C1 segment of cervical spinal cord (tissue), 14 donors: ENCODE measurements around the gene PSAT1.

Source experiments
- DNase-seq, 14 donors: peaks; one replicate each; lab custom pipeline; 2025; lab: John Stamatoyannopoulos, UW

PSAT1 gene

DNA sequence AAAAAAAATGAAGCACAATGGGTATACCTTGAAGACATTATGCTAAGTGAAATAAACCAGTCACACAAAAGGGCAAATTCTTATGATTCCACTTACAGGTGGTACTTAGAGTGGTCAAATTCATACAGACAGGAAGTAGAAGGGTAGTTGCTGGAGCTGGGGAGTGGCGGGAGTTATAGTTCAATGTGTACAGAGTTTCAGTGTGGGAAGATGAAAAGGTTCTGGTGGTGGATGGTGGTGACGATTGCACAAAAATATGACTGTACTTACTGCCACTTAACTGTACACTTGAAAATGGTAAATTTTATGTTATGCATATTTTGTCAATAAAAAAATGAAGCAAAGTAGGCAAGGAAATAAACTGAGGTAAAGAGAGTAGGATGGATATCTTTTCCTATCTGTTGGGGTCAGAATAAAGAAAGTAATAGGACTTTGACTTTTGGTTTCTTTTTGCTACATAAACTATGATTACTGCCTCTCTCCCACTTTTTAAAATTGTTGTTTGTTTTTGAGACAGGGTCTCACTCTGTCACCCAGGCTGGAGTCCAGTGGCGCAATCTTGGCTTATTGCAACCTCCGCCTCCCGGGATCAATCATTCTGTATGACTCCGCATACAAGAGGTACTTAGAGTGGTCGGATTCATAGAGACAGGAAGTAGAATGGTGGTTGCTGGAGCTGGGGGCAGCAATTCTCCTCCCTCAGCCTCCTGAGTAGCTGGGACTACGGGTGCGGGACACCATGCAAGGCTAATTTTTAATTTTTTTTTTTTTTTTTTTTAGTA is 4.0 kb upstream of the PSAT1 start:
- no peak for DNase-seq

DNA sequence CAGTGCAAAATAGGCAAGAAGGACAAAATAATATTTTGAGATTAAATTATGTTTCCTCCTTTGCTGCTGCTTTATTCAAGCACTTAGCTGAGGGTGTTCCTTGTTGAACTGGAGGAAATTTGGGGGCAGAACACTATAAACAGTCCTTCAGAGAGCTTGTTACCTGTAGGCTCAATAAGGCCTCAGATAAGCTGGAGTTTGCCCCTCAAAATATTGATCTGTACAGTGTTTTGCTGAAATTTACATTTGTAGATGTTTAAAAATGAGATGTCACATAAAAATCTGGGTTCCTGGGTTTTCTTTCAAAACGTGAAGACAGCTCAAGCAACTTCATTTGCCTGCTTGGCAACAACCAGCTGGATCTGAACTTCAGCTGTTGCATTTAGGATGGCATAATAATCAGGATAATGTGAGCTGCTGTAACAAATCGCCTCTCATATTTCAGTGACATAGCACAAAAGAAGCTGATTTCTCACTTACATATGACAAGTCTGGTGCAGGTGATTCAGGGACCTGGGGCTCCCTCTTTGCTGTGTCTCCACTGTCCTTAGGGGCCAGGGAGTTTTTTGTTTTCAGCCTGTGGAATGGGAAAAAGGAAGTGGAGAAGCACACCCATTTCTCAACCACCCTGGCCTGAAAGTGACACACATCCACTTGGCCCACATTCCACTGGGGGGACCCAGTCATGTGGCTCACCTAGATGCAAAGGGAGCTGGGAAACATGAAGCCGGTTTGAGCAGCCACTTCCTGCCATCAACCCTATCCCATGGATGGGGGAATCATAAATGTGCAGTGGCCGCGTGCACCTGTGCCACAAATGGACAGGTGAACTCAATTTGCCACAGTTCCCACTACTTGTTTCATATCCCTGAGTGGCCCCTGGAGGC is 2.4 kb upstream of the PSAT1 start:
- DNase-seq = no peak

DNA sequence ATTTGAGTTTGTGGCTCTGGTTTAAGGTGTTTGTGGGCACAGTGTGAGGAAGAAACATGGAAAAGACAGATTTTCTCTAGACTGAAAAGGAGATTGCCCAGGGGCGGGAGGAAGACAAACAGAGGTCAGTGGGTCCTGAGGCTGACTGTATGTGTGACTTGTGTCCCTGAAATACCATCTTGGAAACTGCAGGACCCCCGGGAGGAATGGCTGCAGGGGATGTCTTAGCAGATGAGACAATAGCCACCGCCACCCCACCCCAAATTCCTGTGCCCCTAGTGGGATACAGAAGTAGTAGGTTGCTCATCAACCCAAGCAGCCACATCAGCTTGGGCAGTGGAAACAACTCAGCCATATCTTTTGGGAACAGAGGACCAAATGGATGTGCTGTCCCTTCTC is 1.7 kb upstream of the PSAT1 start:
- DNase-seq = no peak

DNA sequence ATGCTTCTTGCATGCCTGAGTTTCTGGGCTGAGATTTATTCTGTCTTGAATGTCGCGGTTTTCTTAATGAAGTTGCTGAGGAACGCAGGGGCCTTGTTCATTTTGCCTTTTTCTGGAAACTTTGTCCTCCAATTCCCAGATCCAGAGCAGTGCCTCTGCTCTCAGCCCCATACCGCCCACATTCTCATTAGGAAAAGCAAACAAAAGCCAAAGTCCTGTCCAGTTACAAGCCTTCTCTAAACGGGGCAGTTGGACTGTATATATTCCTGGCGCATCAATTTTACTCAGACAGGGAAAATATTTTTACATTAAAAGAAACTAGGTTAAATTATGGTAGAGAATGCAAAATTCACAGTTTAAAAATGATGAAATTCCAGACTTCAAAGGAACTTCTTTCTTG is 1.2 kb upstream of the PSAT1 start:
- DNase-seq = no peak

DNA sequence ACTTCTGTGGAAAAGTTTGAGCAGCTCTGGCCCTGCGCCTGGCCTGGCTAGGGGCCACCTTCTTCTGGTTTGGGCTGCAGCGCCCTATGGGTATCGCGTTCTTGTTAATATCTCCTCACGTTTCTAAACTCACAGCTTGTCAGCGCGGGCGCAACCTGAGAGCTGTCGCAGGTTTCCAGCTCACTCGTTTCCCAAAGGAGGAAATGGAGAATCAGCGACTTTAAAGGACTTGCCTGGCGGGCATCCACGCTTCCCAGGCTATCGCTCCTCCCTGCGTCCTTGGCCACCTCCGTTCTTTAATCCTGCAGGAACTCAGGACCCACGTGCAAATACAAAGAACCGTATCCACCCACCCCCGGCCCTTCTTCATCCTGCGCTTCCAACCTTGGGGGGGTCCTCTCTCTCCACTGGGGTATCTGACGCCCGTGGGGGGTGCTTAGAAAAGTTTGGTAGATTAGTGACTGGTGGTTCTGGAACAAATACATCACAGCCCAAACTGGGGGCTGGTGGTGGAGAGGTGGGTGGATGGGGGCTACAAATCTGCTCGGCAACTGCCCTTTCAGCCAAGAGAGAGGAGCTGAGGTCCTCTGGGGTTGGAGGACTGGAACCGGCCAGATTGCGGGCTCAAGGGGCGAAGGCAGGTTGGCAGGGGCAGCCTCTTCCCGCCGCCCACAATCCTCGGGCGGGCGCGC is 578 bp upstream of the PSAT1 start:
- peak in 9 of 14 donors; percentile 39 to 69 (median 61) for DNase-seq

DNA sequence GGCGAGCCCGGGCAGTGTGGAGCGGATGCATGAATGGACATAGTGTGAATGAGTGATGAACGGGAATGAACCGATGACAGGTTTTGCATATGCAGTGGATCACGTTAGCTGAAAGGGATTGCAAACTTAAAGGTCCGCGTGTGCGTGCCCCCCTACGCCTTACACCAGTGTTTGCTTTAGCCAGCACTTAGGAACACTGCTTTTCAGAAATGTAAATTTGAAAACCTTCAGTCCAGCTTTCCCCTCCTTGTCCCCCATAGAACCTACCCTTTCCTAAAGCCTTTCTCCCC is 692 bp downstream of the PSAT1 start:
- peak in 1 of 14 donors; percentile 76 for DNase-seq

DNA sequence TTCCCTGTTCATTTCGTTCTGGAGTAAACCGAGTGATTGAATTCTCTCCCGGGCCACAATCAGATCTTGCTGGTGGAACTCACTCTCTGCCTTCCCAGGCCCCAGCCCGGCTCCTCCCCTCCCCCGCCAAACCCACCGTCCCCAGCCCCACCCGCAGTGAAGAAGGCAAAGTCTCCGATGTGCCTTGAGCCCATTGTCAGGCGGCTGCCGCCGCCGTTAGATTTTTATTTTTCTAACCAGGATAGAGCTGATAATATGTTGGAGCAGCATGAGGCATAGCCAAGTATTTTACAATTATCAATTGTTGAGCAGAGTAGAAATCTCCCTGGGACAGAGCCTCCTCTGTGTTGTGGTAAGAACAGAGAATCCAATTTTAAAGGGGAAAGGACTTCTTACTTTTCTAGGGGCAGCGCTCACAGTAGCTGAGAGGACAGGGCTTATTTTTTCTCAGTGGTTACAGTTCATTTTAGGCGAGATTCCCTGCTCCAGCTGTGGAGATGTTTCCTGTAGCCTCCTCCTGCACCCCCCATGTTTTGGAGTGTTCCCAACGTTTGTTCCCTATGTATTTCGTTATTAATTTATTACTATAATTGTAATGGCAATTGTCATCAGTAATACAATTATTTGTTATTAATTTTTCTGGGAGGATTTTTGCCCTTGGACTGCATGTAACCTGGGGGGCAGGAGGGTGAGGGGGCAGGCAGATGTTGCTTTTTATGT is 1.3 kb downstream of the PSAT1 start:
- DNase-seq = peak in 12 of 14 donors; percentile 6 to 75 (median 52)

DNA sequence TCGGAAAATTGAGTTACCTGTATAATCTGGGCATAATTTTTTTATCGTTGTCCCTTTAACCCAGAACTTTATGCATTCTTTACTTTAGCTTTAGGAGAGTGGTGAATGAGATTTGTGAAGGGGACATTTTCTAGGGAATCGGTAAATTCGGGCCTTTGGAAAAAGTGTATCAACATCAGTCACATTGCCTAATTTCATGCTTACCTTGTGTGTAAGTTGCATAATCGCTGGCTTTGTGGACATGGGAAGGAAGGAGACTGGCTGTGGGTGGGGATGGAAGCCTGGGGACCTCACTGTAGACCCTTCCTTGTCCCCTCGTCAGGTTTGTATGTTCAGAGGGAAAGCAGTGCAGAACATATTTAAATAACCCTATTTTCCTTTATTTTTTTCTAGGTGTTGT is 3.3 kb downstream of the PSAT1 start:
- DNase-seq = no peak

DNA sequence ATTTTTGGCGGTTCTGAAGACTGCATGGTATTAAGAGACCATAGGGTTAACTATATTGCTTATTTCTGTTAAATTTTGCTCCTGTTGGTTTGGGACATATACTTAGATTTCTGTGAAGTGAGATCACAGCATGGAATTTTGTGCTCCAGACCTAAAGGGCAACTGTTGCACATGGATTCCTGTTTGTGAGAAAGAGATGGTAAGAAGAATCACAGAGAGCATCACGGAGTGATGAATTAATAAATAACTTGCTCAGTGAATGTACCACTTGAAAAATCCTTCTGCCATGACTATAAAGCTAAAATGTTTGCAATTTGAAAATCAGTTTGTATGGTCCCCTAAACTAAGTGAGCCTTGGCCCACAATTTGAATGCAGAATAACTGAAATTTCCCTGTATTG is 4.5 kb downstream of the PSAT1 start:
- no peak for DNase-seq

DNA sequence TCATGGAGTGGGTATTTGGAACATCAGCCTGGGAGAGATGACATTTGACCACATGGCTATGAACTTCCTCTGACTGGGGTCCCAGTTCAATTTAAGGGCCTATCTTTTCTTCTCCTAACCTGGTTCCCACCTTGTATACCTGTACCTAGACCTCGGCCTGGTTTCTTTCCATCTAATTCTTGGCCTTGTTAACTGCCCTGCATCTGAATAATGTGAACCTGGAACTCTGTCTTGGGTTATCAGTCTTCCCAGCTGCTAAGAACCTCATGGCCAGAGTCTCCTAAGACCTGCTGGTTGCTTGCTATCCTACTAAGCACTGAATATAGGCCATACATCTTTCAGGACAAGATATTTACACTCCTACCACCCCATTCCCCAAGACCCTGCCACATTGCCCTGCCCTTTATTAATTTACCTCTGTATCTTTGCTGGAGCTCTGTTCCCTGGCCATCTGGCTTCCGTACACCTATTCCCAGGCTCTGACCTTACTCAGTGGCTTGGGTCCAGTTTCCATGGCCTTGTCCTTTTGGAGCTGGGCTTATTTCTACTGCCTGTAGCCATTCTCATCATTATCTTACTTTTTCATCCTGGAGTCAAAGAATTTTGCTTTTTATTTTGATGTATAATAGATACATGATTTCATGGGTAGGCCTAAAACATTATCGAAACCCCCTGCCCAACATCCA is 6.6 kb downstream of the PSAT1 start:
- DNase-seq = no peak

DNA sequence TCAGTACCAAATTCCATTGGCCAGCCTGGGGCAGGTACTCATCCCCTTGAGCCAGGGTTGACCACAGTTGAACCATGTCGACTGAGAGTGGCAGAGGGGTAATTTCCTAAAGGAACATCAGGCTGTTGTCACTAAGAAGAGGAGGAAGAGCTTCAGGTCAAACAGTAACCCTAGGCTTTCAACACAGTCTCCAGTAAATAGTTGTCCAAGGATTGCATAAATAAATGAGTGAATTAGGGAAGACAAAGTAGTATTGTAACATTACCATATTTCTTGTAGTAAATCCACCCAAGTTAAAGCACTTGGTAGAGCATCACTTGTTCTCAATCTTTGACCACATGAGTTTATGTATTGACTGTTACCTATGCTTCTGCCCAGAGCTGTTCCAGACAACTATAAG is 7.4 kb downstream of the PSAT1 start:
- no peak for DNase-seq

DNA sequence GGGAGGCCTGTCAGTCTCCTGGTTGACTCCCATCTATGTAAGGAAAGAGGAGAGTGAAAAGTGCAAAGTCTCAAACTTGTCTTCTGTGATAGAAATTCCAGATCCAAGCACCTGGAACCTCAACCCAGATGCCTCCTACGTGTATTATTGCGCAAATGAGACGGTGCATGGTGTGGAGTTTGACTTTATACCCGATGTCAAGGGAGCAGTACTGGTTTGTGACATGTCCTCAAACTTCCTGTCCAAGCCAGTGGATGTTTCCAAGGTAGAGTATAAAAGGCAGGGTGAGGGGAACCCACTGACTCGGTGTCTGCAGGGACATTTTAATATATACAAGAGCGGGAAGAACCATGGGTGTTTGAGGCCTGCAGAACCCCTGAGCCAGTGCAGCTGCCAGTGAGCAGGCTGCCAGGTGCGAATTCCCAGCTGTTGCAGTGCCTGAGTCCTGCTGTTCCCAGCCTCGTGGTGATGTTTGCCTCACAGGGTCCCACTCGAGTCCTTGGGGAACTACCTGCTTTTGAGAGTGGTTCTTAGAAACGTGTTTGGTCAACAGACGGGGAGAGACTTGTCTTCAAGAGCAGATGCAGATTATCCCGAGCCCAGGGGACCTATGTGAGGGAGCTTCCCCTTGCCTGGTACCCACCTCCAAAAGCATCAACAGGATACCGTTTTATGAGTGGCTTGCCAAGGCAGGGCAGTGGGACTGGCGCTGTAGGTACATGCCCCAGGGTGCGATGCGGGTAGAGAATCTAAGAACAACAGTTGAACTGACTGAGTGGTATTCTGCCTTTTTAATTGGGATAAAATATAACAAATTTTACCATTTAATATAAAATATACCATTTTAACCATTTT is 9.5 kb downstream of the PSAT1 start:
- no peak for DNase-seq

DNA sequence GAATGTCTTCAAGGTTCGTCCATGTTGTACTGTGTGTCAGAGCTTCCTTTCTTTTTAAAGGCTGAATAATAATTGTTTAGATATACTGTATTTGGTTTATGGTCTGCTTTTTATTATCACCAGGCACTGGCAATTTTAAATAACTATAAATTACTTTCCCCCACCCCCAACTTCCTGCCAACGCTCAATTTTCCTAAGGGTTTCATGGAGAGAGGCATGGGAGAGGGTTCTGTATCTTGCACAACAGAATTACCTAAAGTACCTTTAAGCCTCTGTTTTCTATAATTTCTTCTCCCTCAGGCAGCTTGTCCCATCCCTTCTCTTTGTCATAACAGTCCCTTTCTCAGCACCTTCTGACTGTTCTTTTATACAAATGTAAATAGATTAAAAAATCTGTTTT is 10.4 kb downstream of the PSAT1 start:
- no peak for DNase-seq

DNA sequence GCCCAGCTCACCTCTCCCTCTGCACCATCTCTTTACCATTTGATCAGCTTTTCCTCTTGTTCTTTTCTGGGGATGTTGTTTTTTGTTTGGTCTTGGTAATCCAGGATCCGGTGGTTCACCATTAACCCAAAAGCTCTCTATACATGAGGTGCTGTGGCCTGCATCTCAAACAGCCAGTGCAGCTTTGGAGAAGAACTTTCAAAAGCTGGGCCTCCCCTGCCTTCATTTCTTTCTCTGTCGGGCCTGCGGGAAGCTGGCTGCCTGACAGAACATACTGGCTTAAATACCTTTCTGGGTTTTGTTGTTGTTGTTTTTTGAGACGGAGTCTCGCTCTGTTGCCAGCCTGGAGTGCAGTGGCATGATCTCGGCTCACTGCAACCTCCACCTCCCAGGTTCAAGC is 12.1 kb downstream of the PSAT1 start:
- DNase-seq = no peak

DNA sequence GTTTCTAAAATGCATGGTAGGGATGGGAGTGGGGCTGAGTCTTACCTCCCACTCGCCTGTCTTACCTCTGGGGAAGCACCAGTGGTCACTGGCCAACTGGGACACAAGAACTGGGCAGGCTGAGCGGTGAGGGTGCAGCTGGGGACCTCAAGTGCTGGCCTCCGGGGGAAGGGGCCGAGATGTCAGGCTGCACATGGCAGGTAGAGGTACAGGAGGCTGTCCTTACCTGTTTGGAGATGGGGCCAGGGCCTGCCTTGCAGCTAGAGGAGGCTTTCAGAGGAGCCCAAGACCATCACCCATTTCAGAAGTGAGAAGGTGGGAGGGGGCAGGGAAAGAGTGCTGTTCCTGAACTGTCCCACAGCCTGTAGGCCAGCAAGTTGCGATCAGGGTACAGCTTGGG is 14.2 kb downstream of the PSAT1 start:
- DNase-seq = no peak

DNA sequence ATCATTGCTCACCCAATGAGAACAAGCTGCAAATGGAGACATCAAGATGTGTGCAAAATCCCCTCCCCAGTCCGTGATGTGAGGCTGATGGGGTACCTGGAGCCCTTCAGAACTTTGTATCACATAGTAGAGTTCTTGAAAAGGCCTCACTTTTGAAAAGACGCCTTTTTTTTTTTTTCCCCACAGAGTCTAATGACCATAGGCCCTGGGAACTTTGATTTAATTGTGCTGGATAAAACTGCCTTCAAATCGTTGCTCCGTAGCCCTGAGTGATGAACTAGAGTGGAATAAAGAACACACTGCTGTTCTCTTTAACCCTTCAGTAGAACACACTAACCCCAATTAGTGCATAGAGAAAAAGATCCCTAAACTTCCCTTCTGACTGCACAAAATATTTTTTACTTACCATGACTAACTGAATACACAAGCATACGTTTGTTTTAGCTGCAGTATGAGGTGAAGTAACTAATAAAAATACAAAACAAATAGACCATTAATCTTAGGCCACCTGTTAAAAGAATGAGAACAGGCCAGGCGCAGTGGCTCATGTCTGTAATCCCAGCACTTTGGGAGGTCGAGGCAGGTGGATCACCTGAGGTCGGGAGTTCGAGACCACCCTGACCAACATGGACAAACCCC is 15.1 kb downstream of the PSAT1 start:
- DNase-seq = no peak

DNA sequence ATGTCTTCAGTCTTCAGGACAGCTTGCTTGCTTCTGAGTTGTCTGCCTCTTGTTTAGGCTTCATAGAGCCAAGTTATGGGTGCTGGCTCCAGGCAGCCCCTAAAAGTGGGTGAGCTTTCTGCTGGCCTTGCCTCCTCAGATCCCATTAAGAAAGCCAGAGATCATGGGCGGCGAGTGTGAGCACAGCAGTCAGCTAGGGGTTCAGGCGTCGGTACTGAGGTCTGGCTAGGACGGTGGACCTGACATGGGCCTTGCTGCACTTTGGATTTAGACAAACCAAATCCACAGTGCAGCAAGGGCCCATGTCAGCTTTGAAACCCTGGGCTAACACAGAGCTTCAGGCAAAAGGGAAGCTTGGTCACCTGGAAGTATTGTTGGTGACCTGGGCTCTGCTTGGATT is 17.6 kb downstream of the PSAT1 start:
- DNase-seq = no peak

DNA sequence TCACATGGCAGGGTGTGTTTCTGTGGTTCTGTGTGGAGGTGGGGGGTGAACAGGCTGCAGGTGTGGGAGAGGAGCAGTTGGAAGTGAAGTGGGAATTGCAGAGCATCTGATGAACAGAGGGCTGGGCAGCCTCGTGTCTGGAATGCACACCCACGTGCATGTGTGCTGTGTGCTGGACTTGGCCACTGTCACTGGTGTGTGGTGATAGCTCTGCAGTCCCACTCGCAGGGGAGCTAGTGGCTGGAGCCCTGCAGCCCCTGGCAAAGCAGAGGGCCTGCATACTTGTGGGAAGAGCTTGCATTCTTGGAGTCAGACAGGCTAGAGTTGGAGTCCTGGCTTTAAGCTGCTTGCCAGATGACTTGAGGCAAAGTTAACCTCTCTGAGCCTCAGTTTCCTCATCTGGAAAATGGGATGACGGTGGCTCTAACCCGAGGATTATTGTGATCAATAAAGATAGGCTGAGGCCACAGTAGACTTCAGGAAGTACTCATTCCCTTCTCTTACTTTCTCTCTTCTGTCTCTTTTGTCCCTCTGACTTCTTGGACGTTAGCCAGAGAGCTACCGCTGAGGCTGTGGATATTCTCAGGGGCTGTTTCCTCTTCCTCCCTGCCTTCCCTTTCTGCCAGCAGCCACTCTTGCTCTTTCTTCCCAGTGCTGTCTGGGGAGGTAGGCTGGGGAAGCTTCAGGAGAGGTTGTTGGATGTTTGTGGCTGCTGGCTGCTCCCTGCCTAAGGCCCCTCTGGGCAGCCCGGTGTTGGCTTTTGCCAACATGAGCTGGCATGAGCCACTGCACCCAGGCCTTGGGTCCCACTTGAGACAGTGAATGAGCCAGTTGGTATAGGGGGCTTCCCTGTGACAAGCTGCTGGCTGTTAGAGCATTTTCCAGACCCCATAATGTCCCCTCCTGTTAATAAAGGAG is 18.3 kb downstream of the PSAT1 start:
- no peak for DNase-seq
